Activated T-helper 1 cell treated with Interleukin-2 at 50 U/mL for 16 hours (primary cell): ENCODE data around the gene GDF2.

Experiments
- DNase-seq: peaks from one replicate; pipeline ENCODE4 v3.0.0-alpha.2; 2020; ENCODE audit warnings: low read depth

The GDF2 gene

GRCh38 chr10:47291682-47292081, 30.6 kb upstream of the GDF2 start:
- no peak for DNase-seq

- no peak for DNase-seq
Measured at GRCh38 chr10:47294057-47294456, 28.2 kb upstream of the GDF2 start.

- no peak for DNase-seq
Measured at GRCh38 chr10:47294501-47294900, 27.8 kb upstream of the GDF2 start.

- no peak for DNase-seq
Measured at GRCh38 chr10:47295411-47295810, 26.8 kb upstream of the GDF2 start.

- DNase-seq, result no peak
Measured at GRCh38 chr10:47296156-47296894, 25.9 kb upstream of the GDF2 start.

GRCh38 chr10:47296941-47297340, 25.3 kb upstream of the GDF2 start:
- no peak for DNase-seq

- DNase-seq, result no peak
Measured at GRCh38 chr10:47297866-47298540, 24.3 kb upstream of the GDF2 start.

- no peak for DNase-seq
Measured at GRCh38 chr10:47298715-47299114, 23.5 kb upstream of the GDF2 start.

- no peak for DNase-seq
Measured at GRCh38 chr10:47299611-47300428, 22.4 kb upstream of the GDF2 start, which contains the start of gene GDF10. GDF10 (plus strand) TSS chr10:47300197; CDS start chr10:47300652, 455 bp downstream.

GRCh38 chr10:47300429-47300931, 21.8 kb upstream of the GDF2 start:
- no peak for DNase-seq

- no peak for DNase-seq
Measured at GRCh38 chr10:47301833-47302232, 20.4 kb upstream of the GDF2 start.

GRCh38 chr10:47303105-47303504, 19.1 kb upstream of the GDF2 start:
- no peak for DNase-seq

- no peak for DNase-seq
Measured at GRCh38 chr10:47303866-47304265, 18.4 kb upstream of the GDF2 start.

GRCh38 chr10:47305566-47305965, 16.7 kb upstream of the GDF2 start:
- no peak for DNase-seq

GRCh38 chr10:47306387-47307210, 15.7 kb upstream of the GDF2 start:
- DNase-seq, result no peak

- DNase-seq, result no peak
Measured at GRCh38 chr10:47307381-47307780, 14.9 kb upstream of the GDF2 start.

- no peak for DNase-seq
Measured at GRCh38 chr10:47308775-47309174, 13.5 kb upstream of the GDF2 start.

GRCh38 chr10:47309408-47310089, 12.7 kb upstream of the GDF2 start:
- no peak for DNase-seq

GRCh38 chr10:47310090-47310505, 12.2 kb upstream of the GDF2 start:
- no peak for DNase-seq

- peak; percentile 39 for DNase-seq
Measured at GRCh38 chr10:47311193-47311931, 10.9 kb upstream of the GDF2 start.
